Heart right ventricle (tissue), 16 donors: ENCODE data around the gene DSCAM. TPM values are rescaled to one million over a fixed set of nuclear protein-coding genes. Genes with fewer than 3 reads are reported as not detected.

Experiments
- ATAC-seq, 8 donors: fragments of 200-7000 bp; cut with Tn5 transposase; one replicate each; pipeline ENCODE4 v1.9.1; 2020; ENCODE audit warnings: mild to moderate bottlenecking in 8 of 8, moderate library complexity in 8 of 8, moderate number of reproducible peaks in 1 of 8
- DNase-seq, 2 donors: peaks; one replicate each; pipeline ENCODE4 v3.0.0-alpha.2; 2020
- H3K27ac ChIP-seq, 10 donors: fragments of 200-600 bp; sonication (generic) in 2 of 10; one replicate each; pipeline versions ENCODE4 v1.5.0 to v1.8.0; 2020 to 2022; ENCODE audit warnings: mild to moderate bottlenecking in 3 of 10
- H3K27me3 ChIP-seq, 7 donors: fragments of 200-600 bp; one replicate each; pipeline ENCODE4 v1.8.0; 2021 to 2022; ENCODE audit warnings: mild to moderate bottlenecking in 2 of 7
- H3K36me3 ChIP-seq, 9 donors: fragments of 200-600 bp; sonication (generic) in 1 of 9; one replicate each; pipeline versions ENCODE4 v1.5.0 to v1.8.0; 2020 to 2022; ENCODE audit warnings: mild to moderate bottlenecking in 2 of 9
- H3K4me1 ChIP-seq, 9 donors: fragments of 200-600 bp; sonication (generic) in 1 of 9; one replicate each; pipeline versions ENCODE4 v1.5.0 to v1.8.0; 2020 to 2022; ENCODE audit warnings: mild to moderate bottlenecking in 4 of 9
- H3K4me3 ChIP-seq, 10 donors: fragments of 200-600 bp; sonication (generic) in 2 of 10; one replicate each; pipeline versions ENCODE4 v1.5.0 to v1.8.0; 2020 to 2022; ENCODE audit warnings: mild to moderate bottlenecking in 7 of 10, moderate library complexity in 2 of 10
- H3K9me3 ChIP-seq, 11 donors: fragments of 200-600 bp in 10 of 11; sonication (generic) in 2 of 11; one replicate each; pipeline versions ENCODE4 v1.5.0 to v1.8.0; 2013 to 2022; ENCODE audit warnings: mild to moderate bottlenecking in 2 of 11, control low read depth in 1 of 11, moderate library complexity in 1 of 11
- WGBS, 2 donors: extraction: QIAGEN DNeasy Blood & Tissue Kit; methylation state at CpG; one replicate each; pipeline ENCODE4 v1.1.7; 2013; ENCODE audit warnings: inconsistent platforms in 1 of 2; 5-methylcytosine and 5-hydroxymethylcytosine counted together
- intact Hi-C, 10 donors: fragments of 100-400 bp; cut with DNase I; formaldehyde crosslinking; loops; one replicate each; pipeline versions ENCODE4 v1.11.1 to v1.14.2; 2022
- polyA plus RNA-seq, 2 donors: library from polyadenylated mRNA; stranded (reverse); fragments of 200-250 nt; gene quantifications; one replicate each; pipeline ENCODE4 v1.2.3, GENCODE V29; 2013
- total RNA-seq, 10 donors: library from RNA; stranded (reverse); fragmentation: NEBNext Ultra II Directional in 3 of 10; extraction: Animal tissue kit (Norgen Biotek cat#: 25700) in 3 of 10; gene quantifications; one replicate each; pipeline versions ENCODE4 v1.2.1 to v1.2.4, GENCODE V29; 2021 to 2023
- TF ChIP-seq, protein P1 (sequence below), 9 donors: fragments of 200-600 bp; sonication (generic) in 2 of 9; IDR thresholded peaks; one replicate each; pipeline versions ENCODE4 v1.5.0 to v1.8.0; 2021 to 2022; ENCODE audit warnings: antibody characterized with exemption in 9 of 9, mild to moderate bottlenecking in 5 of 9, moderate library complexity in 1 of 9
- donor health status: Arrhythmogenic right ventricular cardiomyopathy.
- donor health status: ischemic (EF 13 %, LVEDD 7.1; RV severe dilation, severe dysfunction).
- donor health status: healthy with polysubstance abuse.
- donor health status: DM: no; HTN: yes; CAD: no.
- donor health status: DM: no; HTN: no; CAD: no.
- donor health status: ischemic (EF 25% LVEDD 6.9; RV normal size, moderate dysfunction).
- donor health status: ischemic (EF 25% LVEDD 5.7; RV mildly dilated, moderate dysfunction).
- donor health status: healthy.
- donor health status: DM: yes; HTN: yes; CAD: no.
- donor health status: Ischemic cardiomyopathy.
- donor health status: ischemic (EF 35%, LVEDD 5.7; RV mildly dilated, moderate dysfunction).
- donor health status: nonischemic (EF 11% LVEDD 7.7; RV severe dilation, severe dysfunction).
- donor health status: DM: yes; HTN: yes; CAD: no.
- donor health status: PGD.
- donor health status: ischemic (EF 29% LVEDD 5.4; RV normal size, mild dysfunction).
- donor health status: nonischemic (EF 23%, LVEDD 6.1; RV moderate dilation, normal function).

DSCAM gene
- total and polyA plus RNA-seq, 12 donors, result 0.03 to 0.04 TPM; not detected in 10

DNA sequence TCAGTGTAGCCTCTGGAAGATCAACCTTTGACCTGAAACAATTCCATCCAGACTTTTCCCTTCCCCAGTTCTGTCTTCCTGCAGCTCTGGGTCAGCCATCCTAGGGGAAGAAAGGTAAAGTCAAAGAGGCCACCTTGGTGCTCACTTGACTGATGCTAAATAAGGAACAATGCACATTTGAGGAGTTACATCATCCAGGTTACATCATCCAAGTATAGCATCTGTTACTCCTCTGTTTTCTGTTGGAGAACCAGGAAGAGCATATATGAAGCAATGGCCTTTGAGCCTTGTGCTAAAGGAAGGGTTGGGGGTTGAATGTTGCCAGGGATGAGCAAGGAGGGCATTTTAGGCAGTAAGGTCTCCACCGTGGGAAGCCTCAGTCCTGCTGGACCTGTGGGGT lies 3.1 kb upstream of the DSCAM start:
- 77 to 87% methylated on average over 1 of the region's 1 CpG for WGBS, 2 donors
- peaks cover 0 to 68% (median 46%) of the 10 kb centered on the region in 7 donors for H3K27me3 ChIP-seq
- intact Hi-C loops, result no loop called here
- no peak overlapping the region for H3K4me3 ChIP-seq
- no peak for ATAC-seq
- H3K36me3 ChIP-seq, result no peaks in the 10 kb centered on the region
- H3K9me3 ChIP-seq, result no peaks in the 10 kb centered on the region
- DNase-seq, result no peak
- no peak overlapping the region for H3K27ac ChIP-seq
- no peaks in the 10 kb centered on the region for H3K4me1 ChIP-seq
- TF ChIP-seq, protein P1, sequence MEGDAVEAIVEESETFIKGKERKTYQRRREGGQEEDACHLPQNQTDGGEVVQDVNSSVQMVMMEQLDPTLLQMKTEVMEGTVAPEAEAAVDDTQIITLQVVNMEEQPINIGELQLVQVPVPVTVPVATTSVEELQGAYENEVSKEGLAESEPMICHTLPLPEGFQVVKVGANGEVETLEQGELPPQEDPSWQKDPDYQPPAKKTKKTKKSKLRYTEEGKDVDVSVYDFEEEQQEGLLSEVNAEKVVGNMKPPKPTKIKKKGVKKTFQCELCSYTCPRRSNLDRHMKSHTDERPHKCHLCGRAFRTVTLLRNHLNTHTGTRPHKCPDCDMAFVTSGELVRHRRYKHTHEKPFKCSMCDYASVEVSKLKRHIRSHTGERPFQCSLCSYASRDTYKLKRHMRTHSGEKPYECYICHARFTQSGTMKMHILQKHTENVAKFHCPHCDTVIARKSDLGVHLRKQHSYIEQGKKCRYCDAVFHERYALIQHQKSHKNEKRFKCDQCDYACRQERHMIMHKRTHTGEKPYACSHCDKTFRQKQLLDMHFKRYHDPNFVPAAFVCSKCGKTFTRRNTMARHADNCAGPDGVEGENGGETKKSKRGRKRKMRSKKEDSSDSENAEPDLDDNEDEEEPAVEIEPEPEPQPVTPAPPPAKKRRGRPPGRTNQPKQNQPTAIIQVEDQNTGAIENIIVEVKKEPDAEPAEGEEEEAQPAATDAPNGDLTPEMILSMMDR (IDR thresholded peaks at IDR 0.05), result no peak

DNA sequence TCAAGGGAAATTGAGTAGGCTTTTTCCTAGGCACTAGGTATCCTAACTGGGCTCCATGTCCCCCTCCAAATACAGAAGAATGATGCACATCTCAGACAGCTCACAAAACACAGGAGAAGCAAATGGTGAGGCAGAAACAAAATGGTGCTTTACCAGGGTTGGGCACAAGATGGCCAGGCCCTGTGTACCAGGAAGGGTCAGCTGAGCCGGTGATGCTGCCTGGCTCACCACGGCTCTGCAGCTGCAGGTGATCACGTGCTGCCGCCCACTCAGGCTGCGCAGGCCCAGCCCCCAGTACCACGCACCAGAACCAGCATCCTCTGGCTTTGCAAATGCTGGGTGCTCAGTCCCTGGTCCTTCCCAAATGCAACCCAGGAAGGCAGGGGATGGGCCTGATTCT lies 993 bp upstream of the DSCAM start:
- TF ChIP-seq, protein P1 (IDR thresholded peaks at IDR 0.05), result no peak
- Histone ChIP-seq H3K4me1 (no peaks in the 10 kb centered on the region), H3K36me3 (no peaks in the 10 kb centered on the region), H3K4me3 (no peak overlapping the region), H3K9me3 (no peaks in the 10 kb centered on the region), H3K27me3 (peaks cover 0 to 83% (median 56%) of the 10 kb centered on the region in 7 donors), H3K27ac (no peak overlapping the region)
- WGBS, 2 donors, result 81 to 92% methylated on average over 6 of the region's 6 CpGs
- DNase-seq (no peak), ATAC-seq (no peak)
- intact Hi-C loops, result loop anchor here in 5 of 10 donors (10.0 kb wide), 2 partner anchors 217 to 383 kb away; no protein-coding TSS in a partner anchor

DNA sequence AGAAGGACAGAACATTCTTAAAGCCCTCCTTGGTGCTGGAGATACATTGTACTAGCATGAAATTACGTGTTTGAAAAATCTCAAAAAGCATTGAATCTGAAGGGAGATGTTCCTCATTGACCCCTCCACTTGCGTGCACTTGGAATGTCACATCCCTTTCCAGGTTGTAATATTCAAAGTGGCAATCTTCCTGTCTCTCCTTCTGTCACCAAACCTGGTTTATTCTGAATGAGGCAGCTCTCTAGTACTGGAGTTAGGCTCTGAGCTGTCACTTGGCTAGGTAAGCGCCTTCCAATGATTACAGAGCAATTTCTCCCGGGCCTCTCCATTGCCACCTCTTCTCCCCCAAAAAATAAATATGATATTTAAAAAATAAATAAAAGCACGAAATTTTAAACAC lies 855 bp downstream of the DSCAM start:
- H3K9me3 ChIP-seq, result no peaks in the 10 kb centered on the region
- intact Hi-C loops, result loop anchor here in 5 of 10 donors (10.0 kb wide), 2 partner anchors 219 to 381 kb away; no protein-coding TSS in a partner anchor
- peaks cover 6 to 91% (median 75%) of the 10 kb centered on the region in 7 donors for H3K27me3 ChIP-seq
- no peak for ATAC-seq
- peaks cover 0 to 4% (median 0%) of the 10 kb centered on the region in 9 donors for H3K4me1 ChIP-seq
- no peak overlapping the region for H3K4me3 ChIP-seq
- WGBS, 2 donors, result 30 to 40% methylated on average over 5 of the region's 5 CpGs
- H3K36me3 ChIP-seq, result no peaks in the 10 kb centered on the region
- DNase-seq, result no peak
- no peak overlapping the region for H3K27ac ChIP-seq
- TF ChIP-seq, protein P1 (IDR thresholded peaks at IDR 0.05), result no peak

DNA sequence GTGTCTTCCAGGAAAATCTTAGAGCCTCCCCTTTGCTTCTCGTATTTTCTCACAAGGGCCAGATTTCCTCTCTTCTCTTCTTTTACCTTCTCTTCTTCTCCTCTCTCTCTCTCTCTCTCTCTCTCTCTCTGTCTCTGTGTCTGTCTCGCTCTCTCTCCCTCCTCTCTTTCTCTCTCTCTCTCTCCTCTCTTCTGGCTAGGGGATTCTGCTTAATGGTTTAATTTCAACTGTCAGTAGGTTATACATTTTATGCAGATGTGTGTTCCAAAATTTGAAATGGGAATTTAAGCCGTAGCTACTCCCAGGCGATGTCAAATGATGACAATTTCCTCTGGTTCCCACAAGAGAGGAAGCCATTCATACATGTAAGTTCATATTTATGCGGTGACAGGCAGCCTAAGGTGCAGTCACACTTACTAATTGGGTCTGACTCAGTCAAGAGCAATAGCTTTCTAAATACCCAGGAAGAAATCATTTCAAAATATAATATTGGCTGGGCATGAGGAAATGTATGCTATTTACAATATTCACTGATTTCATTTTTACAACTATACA lies 1.4 kb downstream of the DSCAM start:
- peaks cover 6 to 91% (median 80%) of the 10 kb centered on the region in 7 donors for H3K27me3 ChIP-seq
- DNase-seq (no peak), ATAC-seq (no peak)
- no peak overlapping the region for H3K4me3 ChIP-seq
- H3K27ac ChIP-seq, result no peak overlapping the region
- 69 to 74% methylated on average over 5 of the region's 5 CpGs for WGBS, 2 donors
- H3K36me3 ChIP-seq, result no peaks in the 10 kb centered on the region
- no peaks in the 10 kb centered on the region for H3K9me3 ChIP-seq
- H3K4me1 ChIP-seq, result peaks cover 0 to 4% (median 0%) of the 10 kb centered on the region in 9 donors
- TF ChIP-seq, protein P1 (IDR thresholded peaks at IDR 0.05), result no peak
- intact Hi-C loops, result loop anchor here in 5 of 10 donors (10.0 kb wide), 2 partner anchors 219 to 381 kb away; no protein-coding TSS in a partner anchor
